NCI-H1436 (cell line): ENCODE measurements around the gene CNTNAP2.
"Not testable (repeated sequence)": the region's sequence is repeated elsewhere in the genome, so short reads cannot be mapped to it uniquely, and the experiment has no call there.

Experiments used
- DNase-seq: peaks from one replicate; lab custom pipeline; 2025; lab: John Stamatoyannopoulos, UW

Gene CNTNAP2

DNA sequence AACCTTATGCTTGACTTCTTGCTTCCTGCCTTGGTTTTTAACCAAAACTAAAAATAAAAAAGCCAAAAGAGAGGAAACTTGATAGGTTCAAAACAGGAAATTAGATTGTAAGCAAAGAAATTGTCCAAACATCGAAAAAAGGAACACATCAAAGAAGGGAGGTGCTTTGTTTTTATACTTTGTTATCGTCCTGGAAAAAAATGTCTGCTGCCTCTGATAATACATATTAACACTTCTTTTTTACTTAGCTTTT, 2187.4 kb downstream of the CNTNAP2 start:
- no peak for DNase-seq

DNA sequence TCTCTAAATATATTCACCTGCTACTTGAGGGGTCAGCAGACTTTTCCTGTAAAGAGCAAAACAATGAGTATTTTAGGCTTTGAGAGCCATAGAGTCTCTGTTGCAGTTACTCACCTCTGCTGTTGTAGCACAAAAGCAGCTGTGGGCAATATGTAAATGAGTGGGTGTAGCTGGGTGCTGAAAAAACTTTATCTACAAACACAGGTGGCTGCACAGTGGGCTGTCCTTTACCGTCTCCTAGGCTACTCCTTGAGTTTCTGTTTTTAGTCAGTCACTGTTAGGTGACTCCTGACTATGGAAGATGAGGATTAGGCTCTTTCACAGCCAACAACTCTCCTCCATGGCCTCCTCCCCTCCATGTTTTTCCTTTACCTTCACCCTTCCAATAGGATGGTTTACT, 2187.9 kb downstream of the CNTNAP2 start:
- DNase-seq = no peak

DNA sequence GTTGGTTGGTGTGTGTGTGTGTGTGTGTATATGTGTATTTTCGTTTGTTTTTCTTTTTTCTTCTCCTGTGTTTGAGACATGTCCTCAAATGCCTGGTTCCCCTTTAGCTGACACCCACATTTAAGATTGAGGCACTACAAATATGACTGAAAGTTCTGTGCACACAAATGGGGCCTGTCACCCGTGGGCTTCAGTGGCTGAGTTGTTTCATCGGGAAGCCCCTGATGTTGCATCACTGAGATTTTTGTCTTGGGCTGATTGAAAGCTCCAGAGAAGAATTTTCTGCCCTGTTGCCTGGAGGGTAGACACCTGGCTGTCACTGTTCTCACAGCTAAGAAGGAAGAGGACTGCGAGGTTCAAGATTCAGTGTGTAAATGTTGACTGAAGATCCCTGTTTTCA, 2190.2 kb downstream of the CNTNAP2 start:
- DNase-seq = no peak

DNA sequence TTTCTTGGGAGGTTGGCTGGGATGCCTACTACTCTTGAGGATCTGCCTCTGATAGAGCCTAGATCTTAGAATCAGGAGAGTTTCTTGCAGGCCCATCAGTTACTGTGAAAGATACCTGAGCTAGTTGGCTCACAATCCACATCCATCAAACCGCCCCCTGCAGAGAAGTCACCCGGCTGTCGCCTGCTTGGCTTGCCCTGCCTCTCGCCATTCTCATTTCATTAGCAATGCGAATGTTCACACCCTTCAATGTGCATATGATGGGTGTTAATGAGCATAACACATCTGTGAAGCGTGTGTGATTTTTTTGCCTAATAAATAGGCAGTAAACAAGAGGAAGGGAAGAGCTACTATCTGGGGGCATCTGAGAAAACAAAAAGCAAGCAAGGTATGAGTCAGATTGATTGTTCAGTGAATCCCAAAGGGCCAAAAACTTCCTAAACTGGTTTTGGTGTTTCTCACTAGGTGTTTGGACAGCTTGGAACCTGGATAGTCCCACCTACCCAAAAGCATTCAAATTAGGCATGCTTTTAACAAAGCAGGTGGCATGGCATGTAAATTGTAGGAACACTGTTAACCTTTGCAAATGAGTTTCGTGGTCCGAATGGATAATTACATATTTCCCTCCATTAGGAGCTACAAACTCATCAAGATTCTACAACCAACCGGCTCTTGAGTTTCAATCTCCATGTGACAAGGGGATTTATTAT, 2201.7 kb downstream of the CNTNAP2 start:
- DNase-seq = no peak

DNA sequence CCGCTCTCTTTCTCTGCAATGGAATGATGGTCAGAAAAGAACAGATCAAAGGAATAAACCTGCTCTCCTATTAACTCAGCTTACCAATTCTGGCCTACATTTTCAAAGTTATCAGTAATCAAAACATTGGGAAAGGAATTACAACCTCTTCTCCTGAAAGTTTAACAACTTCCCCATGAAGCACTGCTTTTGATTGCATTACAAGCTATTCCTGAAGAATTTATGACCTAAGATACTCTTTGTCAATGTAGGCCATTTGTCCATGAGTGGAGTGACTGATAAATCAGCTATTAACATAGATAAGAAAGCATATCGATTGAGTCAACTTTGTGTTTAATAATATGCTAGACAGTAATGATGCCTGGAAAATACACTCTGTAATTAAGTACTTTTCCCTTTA, 2202.2 kb downstream of the CNTNAP2 start:
- DNase-seq = no peak

DNA sequence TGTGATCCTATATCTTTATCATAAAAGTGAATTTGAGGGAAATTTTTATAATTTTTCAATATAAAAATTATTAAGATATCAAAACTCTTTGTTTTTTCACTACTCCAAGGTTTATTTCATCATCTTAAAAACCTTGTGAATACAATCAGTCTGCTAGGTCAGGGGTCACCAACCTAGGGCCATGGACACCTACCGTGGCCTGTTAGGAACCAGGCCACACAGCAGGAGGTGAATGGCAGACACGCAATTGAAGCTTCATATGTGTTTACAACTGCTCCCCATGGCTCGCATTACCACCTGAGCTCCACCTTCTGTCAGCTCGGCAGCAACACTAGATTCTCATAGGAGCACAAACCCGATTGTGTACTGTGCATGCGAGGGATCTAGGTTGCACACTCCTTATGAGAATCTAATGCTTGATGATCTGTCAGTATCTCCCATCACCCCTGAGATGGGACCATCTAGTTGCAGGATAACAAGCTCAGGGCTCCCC, 2202.8 kb downstream of the CNTNAP2 start:
- DNase-seq = no peak

DNA sequence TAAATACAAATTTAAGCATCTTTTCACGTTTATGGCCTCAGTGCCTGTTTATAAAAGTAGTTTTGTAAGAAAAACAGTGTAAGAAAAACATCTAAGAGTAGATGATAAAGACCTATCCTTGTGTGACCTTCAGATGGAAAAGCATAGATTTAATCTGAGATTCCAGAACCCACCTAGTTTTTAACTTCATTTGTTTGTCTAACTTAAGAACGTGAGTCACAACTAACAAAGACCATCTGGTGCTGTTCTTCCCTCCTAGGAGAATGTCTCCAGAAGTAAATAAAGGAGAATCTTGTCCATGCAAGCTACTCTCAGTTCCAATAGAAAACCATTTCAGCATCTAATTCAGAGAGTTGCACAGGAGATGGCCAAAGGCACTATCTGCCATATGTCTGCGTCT, 2208.6 kb downstream of the CNTNAP2 start:
- no peak for DNase-seq

DNA sequence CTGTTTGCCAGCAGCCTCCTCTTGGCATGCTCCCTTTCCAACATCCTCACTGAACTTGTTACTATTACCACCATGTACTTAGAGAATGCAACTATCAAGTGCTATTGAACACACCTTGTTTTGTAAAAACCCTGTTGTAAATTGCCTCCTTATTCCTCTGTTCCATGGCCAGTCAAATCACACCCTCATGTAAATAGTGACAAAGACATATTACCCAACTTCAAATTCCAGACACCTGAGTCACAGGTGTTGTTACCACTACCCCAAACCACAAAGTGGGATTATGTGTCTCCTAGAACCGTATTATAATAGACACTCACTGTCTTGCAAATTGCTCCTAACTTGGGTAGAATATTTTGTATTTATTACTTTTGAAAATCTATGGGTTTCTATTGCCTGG, 2210.8 kb downstream of the CNTNAP2 start:
- DNase-seq = no peak

DNA sequence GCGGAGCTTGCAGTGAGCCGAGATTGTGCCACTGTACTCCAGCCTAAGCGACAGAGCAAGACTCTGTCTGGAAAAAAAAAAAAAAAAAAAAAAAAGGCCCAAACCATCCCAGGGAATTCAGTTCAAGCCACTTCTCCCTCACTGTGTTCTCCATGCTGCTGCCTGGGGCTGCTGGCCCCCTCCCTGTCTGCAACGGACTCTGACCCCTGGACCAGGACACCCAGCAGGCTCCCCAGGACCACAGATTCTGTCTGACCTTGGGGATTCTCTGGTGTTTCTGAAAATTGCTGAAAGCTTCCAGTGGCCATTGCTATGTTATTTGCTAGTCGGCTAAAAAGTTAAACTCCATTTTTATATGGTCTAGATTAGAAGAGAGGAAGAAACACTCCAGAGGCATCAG, 2212.3 kb downstream of the CNTNAP2 start:
- DNase-seq = no peak

DNA sequence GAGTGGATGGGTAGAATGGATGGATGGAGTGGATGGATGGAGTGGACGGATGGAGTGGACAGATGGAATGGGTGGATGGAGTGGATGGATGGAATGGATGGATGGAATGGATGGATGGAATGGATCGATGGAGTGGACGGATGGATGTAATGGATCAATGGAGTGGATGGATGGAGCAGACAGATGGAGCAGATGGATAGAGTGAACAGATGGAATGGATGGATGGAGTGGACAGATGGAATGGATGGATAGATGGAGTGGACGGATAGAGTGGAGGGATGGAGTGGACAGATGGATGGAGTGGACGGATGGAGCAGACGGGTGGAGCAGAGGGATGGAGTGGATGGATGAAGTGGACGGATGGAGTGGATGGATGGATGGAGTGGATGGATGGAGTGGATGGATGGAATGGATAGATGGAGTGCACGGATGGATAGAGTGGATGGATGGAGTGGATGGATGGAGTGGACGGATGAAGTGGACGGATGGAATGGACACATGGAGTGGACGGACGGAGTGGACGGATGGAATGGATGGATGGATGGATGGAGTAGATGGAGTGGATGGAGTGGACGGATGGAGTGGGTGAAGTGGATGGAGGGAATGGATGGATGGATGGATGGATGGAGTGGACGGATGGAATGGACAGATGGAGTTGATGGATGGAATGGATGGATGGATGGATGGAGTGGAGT, 2213.7 kb downstream of the CNTNAP2 start:
- no peak for DNase-seq

DNA sequence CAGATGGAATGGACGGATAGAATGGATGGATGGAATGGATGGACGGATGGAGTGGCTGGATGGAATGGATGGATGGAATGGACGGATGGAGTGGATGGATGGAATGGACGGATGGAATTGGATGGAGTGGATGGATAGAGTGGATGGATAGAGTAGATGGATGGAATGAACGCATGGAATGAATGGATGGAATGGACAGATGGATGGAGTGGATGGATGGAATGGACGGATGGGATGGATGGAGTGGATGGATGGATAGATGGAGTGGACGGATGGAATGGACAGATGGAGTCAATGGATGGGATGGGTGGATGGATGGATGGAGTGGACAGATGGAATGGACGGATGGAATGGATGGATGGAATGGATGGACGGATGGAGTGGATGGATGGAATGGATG, 2214.2 kb downstream of the CNTNAP2 start:
- DNase-seq = no peak

DNA sequence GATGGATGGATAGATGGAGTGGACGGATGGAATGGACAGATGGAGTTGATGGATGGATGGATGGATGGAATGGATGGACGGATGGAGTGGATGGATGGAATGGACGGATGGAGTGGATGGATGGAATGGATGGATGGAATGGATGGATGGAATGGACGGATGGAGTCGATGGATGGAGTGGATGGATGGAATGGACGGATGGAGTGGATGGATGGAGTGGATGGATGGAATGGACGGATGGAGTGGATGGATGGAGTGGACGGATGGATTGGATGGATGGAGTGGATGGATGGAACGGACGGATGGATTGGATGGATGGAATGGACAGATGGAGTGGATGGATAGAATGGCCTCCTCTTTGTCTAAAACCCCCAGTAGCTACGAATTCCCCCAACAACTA, 2214.9 kb downstream of the CNTNAP2 start:
- not testable (repeated sequence) for DNase-seq

DNA sequence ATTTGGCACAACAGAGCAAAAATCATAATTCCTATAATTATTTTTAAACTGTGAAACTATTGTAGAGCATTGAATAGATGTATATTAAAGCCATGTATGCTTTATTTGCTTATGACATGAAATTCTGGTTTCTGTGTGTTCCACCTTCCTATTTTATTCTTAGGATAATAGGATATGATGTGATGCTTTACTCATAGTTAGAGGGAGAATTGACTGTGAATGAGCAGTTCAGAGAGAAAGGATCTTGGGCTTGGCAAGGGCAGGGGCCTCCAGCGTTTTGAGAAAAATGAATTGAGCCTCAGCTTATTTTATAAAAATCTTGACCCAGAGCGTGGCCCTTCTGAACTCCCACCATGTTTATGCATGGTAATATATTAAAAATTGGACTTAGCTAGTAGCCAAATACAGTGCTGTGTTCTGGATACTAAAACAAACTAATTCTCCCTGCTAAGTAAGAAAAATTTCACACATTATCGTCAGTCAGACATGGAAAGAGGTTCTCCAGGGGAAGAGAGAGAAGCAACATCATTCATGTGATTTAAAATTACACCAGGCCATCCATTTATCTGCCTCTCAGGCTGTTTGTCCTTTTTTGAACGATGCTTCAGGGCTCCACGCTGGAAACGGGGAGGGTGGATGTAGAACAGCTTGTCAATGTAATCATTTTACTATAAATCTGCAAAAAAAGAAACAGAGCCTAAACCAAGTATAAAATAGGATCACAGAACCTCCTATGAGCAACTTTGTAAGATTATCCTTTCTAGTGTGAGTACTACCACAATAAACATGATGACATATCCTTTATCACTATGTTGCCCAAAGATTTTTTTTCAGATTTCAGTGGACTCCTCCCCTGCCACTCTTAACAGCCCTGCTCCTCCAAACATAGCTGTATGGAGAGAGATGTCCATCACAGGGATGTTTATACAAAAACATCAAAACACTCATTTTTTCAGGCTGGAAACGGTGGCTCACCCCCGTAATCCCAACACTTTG, 2215.9 kb downstream of the CNTNAP2 start:
- no peak for DNase-seq

DNA sequence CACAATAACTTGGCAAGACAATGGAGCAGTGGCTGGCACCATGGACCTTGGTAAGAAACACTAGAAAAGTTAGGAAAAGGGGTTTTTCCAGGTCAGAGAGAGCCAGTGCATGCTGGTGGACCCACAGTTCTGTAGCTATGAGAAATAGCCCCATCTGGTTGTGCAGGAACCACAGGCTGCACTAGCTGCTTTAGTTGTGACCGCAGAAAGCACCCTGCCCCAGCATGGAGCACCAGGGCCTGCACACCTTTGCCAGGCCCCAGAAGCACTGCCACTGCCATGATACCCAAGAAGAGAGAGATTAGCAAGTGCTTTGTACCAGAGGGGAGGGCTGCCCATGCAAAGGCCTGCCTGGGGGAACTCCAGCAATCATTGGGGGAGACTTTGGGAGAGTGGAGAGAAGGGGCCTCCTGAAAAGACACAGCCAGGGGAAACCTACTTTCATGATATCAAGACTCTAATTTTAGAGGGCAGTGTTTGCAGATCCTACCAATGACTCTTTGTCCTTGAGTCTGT, 2217.9 kb downstream of the CNTNAP2 start:
- no peak for DNase-seq

DNA sequence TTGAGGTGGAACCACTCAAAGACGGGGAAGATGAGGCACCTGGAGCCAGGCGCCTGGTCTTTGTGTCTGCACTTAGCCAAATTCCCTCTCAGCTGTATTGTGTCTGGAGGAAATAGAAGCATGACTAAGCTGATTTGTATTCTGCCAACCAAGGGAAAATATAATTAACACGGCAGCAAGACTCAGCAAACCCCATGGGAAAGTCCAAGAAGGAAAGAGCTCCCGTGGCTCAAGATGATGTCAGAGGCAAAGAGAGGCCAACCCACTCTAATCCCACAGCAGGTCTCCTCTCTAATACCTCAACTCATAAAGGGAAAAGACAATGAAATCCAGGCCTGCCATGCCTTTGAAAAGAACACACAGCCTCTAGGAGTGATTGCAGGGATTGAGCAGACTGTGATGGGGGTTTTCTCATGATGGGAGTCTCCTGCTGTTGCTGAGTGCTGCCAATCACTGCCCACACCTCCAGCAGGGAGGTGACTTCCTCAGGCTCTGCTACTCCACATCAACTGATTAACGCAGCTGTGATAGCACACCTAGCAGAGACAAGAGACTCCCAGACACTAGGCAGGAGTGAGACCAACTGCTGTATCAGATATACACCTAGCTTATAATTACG, 2218.5 kb downstream of the CNTNAP2 start:
- DNase-seq = peak; percentile 77

DNA sequence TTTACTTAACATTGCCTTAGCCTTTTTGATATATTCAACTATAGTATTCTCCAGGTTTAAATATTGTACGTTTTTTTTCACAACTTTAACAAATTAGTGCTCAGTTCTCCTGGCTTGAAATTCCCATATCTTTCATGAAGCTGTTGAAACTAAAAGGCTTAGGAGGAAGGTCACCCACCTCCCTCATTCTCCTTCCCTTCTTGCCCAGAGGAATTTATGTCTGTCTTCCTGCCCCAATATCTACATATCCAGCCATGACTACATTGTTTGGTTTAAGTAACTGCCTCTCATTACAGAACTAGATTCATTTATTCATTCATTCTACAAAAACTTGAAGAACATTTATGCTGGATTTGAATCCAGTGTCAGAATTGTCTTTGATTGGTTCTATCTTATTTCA, 2219.2 kb downstream of the CNTNAP2 start:
- no peak for DNase-seq

DNA sequence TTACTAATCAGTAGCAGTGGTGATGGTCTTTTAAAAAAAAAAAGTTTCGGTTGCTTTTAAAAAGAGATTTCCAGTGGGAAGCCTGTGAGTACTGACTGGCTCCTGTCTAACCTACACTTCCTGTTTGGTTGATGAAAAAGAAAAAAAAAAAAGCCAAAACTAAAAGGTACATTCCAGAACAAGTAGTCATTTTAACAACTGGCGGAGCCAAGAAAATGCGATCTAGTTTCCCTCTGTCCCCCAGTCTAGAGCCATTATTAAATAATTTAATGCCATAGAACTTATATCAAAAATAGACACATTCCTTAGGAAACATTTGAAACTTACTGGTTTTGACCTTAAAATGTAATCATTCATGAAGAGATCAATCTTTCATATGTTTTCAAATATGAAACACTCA, 2219.8 kb downstream of the CNTNAP2 start:
- no peak for DNase-seq

DNA sequence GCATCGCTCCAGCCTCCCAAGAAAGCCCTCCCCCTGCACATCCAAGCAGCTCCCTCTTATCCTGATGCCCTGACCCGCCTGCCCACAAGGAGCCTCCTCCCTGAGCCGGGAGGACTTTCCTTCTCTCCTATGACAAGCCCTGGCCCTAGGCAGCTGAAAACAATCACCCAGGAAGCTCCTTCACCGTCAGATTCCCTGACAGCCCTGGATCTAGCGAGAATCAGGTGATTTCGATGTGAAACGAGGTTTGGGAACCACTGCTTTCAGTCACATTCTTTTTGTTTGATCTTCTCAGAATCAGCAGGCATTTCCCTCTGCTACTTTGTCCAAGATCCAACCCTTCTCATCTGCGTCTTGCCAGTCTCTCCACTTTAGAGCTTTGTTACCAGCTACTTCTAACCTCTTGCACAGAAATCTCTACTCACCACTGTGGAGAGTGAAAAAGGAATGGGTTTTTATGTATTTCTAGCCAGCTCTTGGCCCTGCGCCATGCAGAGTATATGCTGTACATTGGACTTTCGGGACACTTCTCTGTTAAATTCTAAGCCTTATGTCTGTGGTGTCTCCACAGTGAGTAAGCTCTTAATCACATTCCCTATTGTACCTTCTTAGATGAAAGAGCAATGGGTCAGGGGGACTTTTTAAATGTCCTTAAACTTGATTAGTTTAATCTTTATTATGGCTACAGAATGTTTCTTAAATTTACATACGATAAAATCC, 2220.8 kb downstream of the CNTNAP2 start:
- DNase-seq = no peak

DNA sequence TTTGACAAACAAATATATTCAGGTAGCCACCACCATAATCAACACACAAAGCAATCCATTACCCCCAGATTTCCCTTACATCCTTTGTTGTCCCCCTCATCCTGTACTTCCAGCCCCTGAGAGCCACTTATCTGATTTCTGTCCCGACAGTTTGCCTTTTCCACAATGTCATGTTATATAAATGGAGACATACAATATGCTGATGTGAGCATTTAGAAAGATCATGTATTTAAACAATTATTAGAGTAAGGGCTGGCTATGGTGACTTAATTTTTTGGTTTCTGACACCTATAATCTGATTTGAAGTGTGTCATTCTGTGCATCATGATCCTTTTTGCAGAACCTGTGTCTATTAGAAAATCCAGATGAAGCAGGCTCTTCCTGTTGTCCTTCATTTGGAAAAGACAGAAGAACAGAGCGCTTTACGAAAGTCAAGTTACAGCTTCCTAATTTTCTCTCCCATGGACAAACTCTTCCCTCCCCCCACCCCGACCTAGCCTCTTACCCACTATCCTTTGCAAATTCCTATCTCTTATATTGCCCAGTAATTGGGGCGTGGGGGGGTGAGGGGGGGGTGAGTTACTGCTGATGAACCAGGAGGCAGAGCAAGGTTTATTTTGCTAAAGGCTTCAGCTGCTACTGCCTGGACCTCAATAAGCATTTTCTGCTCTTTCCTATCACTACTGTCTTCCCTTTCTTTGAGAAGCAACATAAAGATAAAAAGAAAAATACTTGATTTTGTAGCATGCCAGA, 2221.6 kb downstream of the CNTNAP2 start:
- no peak for DNase-seq

DNA sequence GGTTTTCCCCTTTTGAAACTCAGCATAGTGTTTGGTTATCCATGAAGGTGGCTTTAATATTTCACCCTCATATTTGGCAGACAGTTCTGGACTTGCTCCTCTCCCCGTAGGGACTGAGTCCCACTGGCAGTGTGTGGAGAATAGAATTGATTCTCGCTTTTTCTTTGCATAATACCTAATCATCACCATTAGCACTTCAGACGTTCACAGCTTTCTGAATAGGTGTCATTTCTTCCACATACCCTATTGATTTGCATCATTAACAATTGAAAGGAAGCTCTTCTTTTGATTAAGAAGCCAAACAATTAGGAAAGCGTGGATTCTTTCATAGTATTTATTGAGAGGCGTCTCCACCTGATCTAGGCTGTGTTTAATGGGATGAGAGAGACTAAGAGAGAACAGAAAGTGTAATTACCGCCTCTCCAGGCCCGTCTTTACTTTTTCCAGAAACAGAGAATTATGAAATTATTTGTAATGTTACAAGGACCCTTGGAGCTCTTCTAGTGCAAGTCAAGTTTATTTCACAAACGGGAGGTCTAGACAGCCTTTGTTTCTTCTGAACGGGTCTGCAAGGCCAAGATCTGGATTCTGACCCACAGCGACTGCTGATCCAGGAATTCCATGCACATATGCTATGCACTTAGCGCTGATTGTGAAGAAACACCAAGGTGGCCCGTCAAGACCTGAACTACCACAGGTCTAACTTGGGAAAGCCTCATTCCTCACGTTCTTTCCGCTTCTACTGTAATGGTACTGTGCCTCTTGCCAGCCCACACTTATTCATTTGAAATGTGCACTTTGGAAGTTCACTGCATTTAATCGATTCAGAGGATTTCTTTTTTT, 2224.1 kb downstream of the CNTNAP2 start:
- no peak for DNase-seq
